Measurements from ENCODE around the gene MYRIP. TPM values are rescaled to one million over a fixed set of nuclear protein-coding genes. Genes with fewer than 3 reads are reported as not detected.
"Not testable (repeated sequence)": the region's sequence is repeated elsewhere in the genome, so short reads cannot be mapped to it uniquely, and the experiment has no call there.

Gene MYRIP
- polyA plus RNA-seq, 1 experiment, result 0.06 TPM

GRCh38 chr3:40129981-40130380 lies 320.6 kb downstream of the MYRIP start:
- no peak for TF ChIP-seq CTCF (IDR thresholded peaks at IDR 0.05; ENCODE audit: insufficient read depth, low read depth, low read length)
- Histone ChIP-seq H3K36me3 (ENCODE audit: control insufficient read depth, insufficient read depth, low read length) (no peaks in the 10 kb centered on the region), H3K27me3 (ENCODE audit: control insufficient read depth, insufficient read depth, low read length) (no peaks in the 10 kb centered on the region), H3K4me3 (ENCODE audit: low read depth, low read length) (no peak overlapping the region)
- ChIA-PET POLR2A (no interaction called here), CTCF (no interaction called here)
- DNase-seq (ENCODE audit: low read depth), result no peak

- DNase-seq (ENCODE audit: low read depth), result no peak
These were observed 321.3 kb downstream of the MYRIP start for GRCh38 chr3:40130721-40131120.

GRCh38 chr3:40133886-40134575 lies 324.6 kb downstream of the MYRIP start:
- H3K4me3 ChIP-seq (ENCODE audit: low read depth, low read length); POLR2A ChIA-PET; DNase-seq (ENCODE audit: low read depth); CTCF ChIA-PET; H3K27me3 ChIP-seq (ENCODE audit: control insufficient read depth, insufficient read depth, low read length); H3K36me3 ChIP-seq (ENCODE audit: control insufficient read depth, insufficient read depth, low read length): not testable (repeated sequence)

More at GRCh38 chr3:40130721-40131120, 321.3 kb downstream of the MYRIP start:
- no peak for TF ChIP-seq CTCF (IDR thresholded peaks at IDR 0.05; ENCODE audit: insufficient read depth, low read depth, low read length)
- Histone ChIP-seq H3K36me3 (ENCODE audit: control insufficient read depth, insufficient read depth, low read length) (no peaks in the 10 kb centered on the region), H3K4me3 (ENCODE audit: low read depth, low read length) (no peak overlapping the region), H3K27me3 (ENCODE audit: control insufficient read depth, insufficient read depth, low read length) (no peaks in the 10 kb centered on the region)
- ChIA-PET CTCF (interaction anchor here (1.4 kb wide), 1 partner anchor 10 kb away, joined by 5 read pairs; no protein-coding TSS in a partner anchor), POLR2A (no interaction called here)

- TF ChIP-seq CTCF (IDR thresholded peaks at IDR 0.05; ENCODE audit: insufficient read depth, low read depth, low read length), result no peak
- no peaks in the 10 kb centered on the region for H3K27me3 ChIP-seq (ENCODE audit: control insufficient read depth, insufficient read depth, low read length)
- ChIA-PET CTCF (interaction anchor here (0.8 to 1.7 kb wide), 3 partner anchors 9 to 147 kb away, joined by 3 read pairs; no protein-coding TSS in a partner anchor), POLR2A (no interaction called here)
- H3K36me3 ChIP-seq (ENCODE audit: control insufficient read depth, insufficient read depth, low read length), result no peaks in the 10 kb centered on the region
- H3K4me3 ChIP-seq (ENCODE audit: low read depth, low read length), result no peak overlapping the region
- DNase-seq (ENCODE audit: low read depth), result no peak
These were observed 328.3 kb downstream of the MYRIP start for GRCh38 chr3:40137591-40138295.

- CTCF ChIA-PET, result no interaction called here
- Histone ChIP-seq H3K36me3 (ENCODE audit: control insufficient read depth, insufficient read depth, low read length) (no peaks in the 10 kb centered on the region), H3K4me3 (ENCODE audit: low read depth, low read length) (no peak overlapping the region), H3K27me3 (ENCODE audit: control insufficient read depth, insufficient read depth, low read length) (no peaks in the 10 kb centered on the region)
- no peak for TF ChIP-seq CTCF (IDR thresholded peaks at IDR 0.05; ENCODE audit: insufficient read depth, low read depth, low read length)
- POLR2A ChIA-PET, result interaction anchor here (0.6 kb wide), 1 partner anchor 19 kb away, joined by 3 read pairs; no protein-coding TSS in a partner anchor
- DNase-seq (ENCODE audit: low read depth), result no peak
These were observed 334.1 kb downstream of the MYRIP start for GRCh38 chr3:40143283-40144090.

All from BJ (cell line).